Colonic mucosa (tissue), 4 donors: ENCODE data around the gene MAP3K10. TPM values are rescaled to one million over a fixed set of nuclear protein-coding genes. Genes with fewer than 3 reads are reported as not detected.

Experiments
- DNase-seq: peaks from one replicate; pipeline ENCODE4 v3.0.0-alpha.2; 2020
- H3K27ac ChIP-seq: fragments of 200-600 bp; one replicate; pipeline ENCODE4 v1.8.0; 2021
- H3K27me3 ChIP-seq: fragments of 200-600 bp; one replicate; pipeline ENCODE4 v1.8.0; 2021
- H3K36me3 ChIP-seq: fragments of 200-600 bp; one replicate; pipeline ENCODE4 v1.8.0; 2021
- H3K4me1 ChIP-seq: fragments of 200-600 bp; one replicate; pipeline ENCODE4 v1.8.0; 2021; ENCODE audit warnings: mild to moderate bottlenecking
- H3K4me3 ChIP-seq: fragments of 200-600 bp; one replicate; pipeline ENCODE4 v1.8.0; 2021
- H3K9ac ChIP-seq, 2 donors: one replicate each; pipeline ENCODE4 v1.7.0; 2013; ENCODE audit warnings: control low read depth in 2 of 2, low read depth in 2 of 2, low read length in 2 of 2
- H3K9me3 ChIP-seq: fragments of 200-600 bp; one replicate; pipeline ENCODE4 v1.8.0; 2021
- intact Hi-C: fragments of 100-400 bp; cut with DNase I; formaldehyde crosslinking; loops from one replicate; pipeline ENCODE4 v1.14.1; 2022
- total RNA-seq, 2 donors: library from RNA; stranded (reverse); fragmentation: NEBNext Ultra II Directional in 1 of 2; extraction: Animal tissue kit (Norgen Biotek cat#: 25700) in 1 of 2; gene quantifications; one replicate each; pipeline ENCODE4 v1.2.1, GENCODE V29; 2021
- TF ChIP-seq, protein P1 (sequence below): fragments of 200-600 bp; IDR thresholded peaks from one replicate; pipeline ENCODE4 v1.8.0; 2022; ENCODE audit warnings: antibody characterized with exemption, mild to moderate bottlenecking
- donor health status: healthy.
- donor health status: DM: no; HTN: no; CAD: no.
- donor health status: DM: no; HTN: no; CAD: no.

The MAP3K10 gene
- total RNA-seq, 2 donors from 2014 or later, result 9.1 to 10.9 TPM

DNA sequence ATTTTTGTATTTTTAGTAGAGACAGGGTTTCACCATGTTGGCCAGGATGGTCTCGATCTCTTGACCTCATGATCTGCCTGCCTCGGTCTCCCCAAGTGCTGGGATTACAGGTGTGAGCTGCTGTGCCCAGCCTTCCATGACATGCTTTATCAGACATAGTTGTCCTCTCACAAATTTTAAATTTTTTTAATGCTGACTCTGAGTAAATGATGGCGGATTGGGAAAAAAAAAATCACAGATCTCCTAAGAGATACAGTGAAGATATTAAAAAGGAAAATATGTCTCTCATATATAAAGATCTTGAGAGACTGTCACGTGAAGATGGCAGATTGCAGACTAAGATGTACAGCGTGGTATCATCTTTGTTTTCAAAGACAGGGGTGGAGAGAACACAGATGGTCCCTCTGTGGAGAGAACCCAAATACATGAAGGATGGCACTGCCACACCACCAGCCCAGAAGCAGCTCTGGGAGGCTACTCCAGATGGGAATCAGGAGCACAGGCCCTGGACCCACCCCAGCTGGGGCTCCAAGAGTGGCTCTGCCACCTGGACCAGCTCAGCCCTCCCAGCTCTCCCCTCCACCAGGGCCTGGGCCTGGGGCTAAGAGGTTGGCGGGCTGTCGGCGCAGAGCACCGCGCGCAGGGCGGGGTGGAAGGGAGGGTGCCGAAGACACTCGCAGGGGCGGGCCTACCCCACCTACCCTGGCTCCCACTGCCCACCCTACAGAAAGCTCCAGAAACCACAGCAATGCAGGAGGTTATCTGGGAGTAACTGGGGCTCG is 55.3 kb downstream of the MAP3K10 start:
- DNase-seq, result no peak
- H3K27me3 ChIP-seq, result no peaks in the 10 kb centered on the region
- no peaks in the 10 kb centered on the region for H3K4me1 ChIP-seq
- intact Hi-C loops, result no loop called here
- H3K4me3 ChIP-seq, result no peak overlapping the region
- H3K36me3 ChIP-seq, result no peaks in the 10 kb centered on the region
- H3K9ac ChIP-seq, result no peak overlapping the region
- TF ChIP-seq, protein P1, sequence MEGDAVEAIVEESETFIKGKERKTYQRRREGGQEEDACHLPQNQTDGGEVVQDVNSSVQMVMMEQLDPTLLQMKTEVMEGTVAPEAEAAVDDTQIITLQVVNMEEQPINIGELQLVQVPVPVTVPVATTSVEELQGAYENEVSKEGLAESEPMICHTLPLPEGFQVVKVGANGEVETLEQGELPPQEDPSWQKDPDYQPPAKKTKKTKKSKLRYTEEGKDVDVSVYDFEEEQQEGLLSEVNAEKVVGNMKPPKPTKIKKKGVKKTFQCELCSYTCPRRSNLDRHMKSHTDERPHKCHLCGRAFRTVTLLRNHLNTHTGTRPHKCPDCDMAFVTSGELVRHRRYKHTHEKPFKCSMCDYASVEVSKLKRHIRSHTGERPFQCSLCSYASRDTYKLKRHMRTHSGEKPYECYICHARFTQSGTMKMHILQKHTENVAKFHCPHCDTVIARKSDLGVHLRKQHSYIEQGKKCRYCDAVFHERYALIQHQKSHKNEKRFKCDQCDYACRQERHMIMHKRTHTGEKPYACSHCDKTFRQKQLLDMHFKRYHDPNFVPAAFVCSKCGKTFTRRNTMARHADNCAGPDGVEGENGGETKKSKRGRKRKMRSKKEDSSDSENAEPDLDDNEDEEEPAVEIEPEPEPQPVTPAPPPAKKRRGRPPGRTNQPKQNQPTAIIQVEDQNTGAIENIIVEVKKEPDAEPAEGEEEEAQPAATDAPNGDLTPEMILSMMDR, result no peak
- H3K27ac ChIP-seq, result no peak overlapping the region
- H3K9me3 ChIP-seq, result no peaks in the 10 kb centered on the region

DNA sequence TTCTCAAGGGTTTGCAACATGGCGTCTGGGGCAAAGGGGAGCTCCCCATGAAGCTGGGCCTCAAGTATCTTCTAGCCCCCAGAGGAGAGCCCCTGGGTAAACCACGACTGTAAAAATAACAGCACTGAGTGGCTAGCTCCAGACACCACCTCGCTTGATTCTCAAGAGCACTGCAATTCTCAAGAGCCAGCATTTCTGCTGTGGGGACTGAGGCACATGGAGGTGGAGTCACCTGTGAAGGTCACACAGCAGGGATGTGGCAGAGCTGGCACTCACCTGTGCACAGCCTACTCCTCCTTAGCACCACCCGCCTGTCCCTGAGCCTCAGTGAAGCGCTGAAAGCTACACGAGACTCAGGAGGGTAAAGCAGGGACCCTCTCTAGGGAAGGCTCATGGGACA is 56.0 kb downstream of the MAP3K10 start:
- H3K9ac ChIP-seq, result no peak overlapping the region
- DNase-seq, result no peak
- H3K9me3 ChIP-seq, result no peaks in the 10 kb centered on the region
- no peaks in the 10 kb centered on the region for H3K27me3 ChIP-seq
- no peak overlapping the region for H3K4me3 ChIP-seq
- H3K36me3 ChIP-seq, result no peaks in the 10 kb centered on the region
- TF ChIP-seq, protein P1, result no peak
- H3K4me1 ChIP-seq, result no peaks in the 10 kb centered on the region
- no peak overlapping the region for H3K27ac ChIP-seq
- intact Hi-C loops, result no loop called here

DNA sequence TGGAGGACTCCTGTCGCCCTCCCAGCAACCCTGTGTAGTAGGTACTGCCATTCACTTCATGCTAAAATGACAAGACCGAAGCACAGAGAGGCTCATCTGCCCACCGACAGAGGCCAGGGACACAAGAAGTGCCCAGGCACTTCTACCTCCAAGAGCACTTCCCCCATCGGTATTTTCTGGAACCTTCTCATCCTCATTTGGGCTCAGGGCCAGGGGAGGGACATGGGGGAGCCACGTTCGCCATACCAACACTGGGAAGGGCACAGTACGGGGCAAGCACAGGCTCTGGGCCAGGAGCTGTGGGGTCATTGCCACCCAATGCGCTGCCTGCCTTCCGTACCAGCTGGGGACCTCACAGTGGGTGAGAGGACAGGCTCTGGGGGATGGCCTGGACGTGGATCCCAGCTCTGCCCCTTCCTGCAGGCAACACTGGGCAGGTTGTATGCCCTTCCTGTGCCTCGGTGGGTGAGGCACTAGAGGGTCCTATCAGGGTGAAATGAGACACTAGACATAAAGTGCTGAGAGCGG is 56.6 kb downstream of the MAP3K10 start:
- TF ChIP-seq, protein P1, result no peak
- Histone ChIP-seq H3K27me3 (no peaks in the 10 kb centered on the region), H3K9ac (no peak overlapping the region), H3K27ac (no peak overlapping the region), H3K9me3 (no peaks in the 10 kb centered on the region), H3K4me3 (no peak overlapping the region), H3K36me3 (no peaks in the 10 kb centered on the region), H3K4me1 (no peaks in the 10 kb centered on the region)
- intact Hi-C loops, result no loop called here
- no peak for DNase-seq

DNA sequence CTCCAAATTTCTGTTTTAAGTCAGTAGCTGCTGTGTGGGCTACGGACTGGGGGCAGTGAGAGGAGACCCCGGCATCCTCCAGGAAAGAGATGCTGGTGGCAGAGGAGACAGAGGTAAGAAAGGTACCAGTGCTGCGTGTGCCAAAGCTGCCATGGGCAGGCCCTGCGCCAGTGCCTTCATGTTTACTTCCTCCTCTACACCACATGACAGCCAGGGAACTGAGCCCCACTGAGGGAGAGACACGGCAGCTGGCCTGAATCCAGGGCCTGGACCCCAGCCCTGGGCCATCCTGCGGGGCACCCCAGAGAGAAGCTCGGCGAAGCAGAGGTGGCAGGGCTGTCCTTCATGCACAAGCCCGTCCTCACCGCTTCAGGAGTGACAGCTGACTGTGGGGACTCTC is 58.0 kb downstream of the MAP3K10 start:
- no peak for DNase-seq
- intact Hi-C loops, result no loop called here
- H3K4me1 ChIP-seq, result no peaks in the 10 kb centered on the region
- TF ChIP-seq, protein P1, result no peak
- H3K9ac ChIP-seq, result no peak overlapping the region
- H3K9me3 ChIP-seq, result no peaks in the 10 kb centered on the region
- no peaks in the 10 kb centered on the region for H3K27me3 ChIP-seq
- H3K27ac ChIP-seq, result no peak overlapping the region
- H3K36me3 ChIP-seq, result no peaks in the 10 kb centered on the region
- H3K4me3 ChIP-seq, result no peak overlapping the region

DNA sequence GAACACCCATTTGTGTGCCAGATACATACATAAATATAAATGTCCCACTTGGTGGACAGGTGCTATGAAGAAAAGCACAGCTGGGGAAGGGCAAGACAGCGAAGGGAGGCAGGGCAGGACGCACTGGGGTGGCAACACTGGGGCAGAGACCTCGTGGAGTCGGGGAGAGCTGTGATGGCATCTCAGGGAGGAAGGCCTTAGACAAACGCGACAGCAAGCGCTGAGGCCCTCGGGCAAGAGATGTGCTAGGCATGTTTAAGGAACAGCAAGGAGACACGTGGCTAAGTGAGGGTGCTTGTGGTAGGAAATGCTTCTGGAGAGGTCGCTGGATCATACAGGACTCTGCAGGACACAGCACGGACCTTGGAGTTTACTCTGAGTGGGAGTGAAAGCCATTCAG is 58.6 kb downstream of the MAP3K10 start:
- H3K27me3 ChIP-seq, result no peaks in the 10 kb centered on the region
- H3K4me3 ChIP-seq, result no peak overlapping the region
- no peak overlapping the region for H3K9ac ChIP-seq
- DNase-seq, result no peak
- no peaks in the 10 kb centered on the region for H3K36me3 ChIP-seq
- no peaks in the 10 kb centered on the region for H3K4me1 ChIP-seq
- TF ChIP-seq, protein P1, result no peak
- H3K27ac ChIP-seq, result no peak overlapping the region
- H3K9me3 ChIP-seq, result no peaks in the 10 kb centered on the region
- intact Hi-C loops, result no loop called here
